Esophagus squamous epithelium (tissue), 4 donors: Measurements from ENCODE around the gene MPEG1.

Experiments
- POLR2A ChIP-seq, 4 donors: fragments of 450-650 bp; IDR thresholded peaks; one replicate each; pipeline ENCODE4 v1.6.1; 2017; ENCODE audit warnings: antibody characterized with exemption in 4 of 4, mild to moderate bottlenecking in 4 of 4, moderate library complexity in 3 of 4
- TF ChIP-seq, protein P1 (sequence below), 6 experiments: fragments of 450-650 bp in 4 of 6; fragments of 200-600 bp in 2 of 6; sonication (generic) in 2 of 6; IDR thresholded peaks; one replicate each; pipeline ENCODE4 v1.5.1; 2016 to 2019; ENCODE audit warnings: antibody characterized with exemption in 6 of 6, mild to moderate bottlenecking in 4 of 6, moderate library complexity in 4 of 6

DNA sequence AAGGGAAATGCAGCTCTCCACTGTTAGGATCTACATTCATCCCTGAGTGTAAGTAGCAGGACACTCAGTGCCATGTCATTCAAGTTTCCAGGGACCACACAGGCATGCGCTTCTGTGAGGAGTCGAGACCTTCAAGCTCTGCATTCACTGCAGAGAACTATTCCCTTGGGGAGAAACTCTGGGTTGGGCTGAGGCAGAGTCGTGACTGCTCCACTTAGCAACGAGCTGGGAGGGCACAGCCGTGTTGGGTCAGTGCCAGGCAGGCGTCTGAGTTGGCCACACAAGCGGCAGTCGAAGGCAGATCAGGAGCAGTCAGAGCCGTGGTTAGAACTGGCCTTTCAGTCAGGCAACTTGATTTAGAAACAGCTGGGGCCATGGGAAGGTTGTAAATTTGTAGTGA, 14.7 kb downstream of the MPEG1 start:
- TF ChIP-seq, protein P1, sequence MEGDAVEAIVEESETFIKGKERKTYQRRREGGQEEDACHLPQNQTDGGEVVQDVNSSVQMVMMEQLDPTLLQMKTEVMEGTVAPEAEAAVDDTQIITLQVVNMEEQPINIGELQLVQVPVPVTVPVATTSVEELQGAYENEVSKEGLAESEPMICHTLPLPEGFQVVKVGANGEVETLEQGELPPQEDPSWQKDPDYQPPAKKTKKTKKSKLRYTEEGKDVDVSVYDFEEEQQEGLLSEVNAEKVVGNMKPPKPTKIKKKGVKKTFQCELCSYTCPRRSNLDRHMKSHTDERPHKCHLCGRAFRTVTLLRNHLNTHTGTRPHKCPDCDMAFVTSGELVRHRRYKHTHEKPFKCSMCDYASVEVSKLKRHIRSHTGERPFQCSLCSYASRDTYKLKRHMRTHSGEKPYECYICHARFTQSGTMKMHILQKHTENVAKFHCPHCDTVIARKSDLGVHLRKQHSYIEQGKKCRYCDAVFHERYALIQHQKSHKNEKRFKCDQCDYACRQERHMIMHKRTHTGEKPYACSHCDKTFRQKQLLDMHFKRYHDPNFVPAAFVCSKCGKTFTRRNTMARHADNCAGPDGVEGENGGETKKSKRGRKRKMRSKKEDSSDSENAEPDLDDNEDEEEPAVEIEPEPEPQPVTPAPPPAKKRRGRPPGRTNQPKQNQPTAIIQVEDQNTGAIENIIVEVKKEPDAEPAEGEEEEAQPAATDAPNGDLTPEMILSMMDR (IDR thresholded peaks at IDR 0.05): no peak
- TF ChIP-seq POLR2A (IDR thresholded peaks at IDR 0.05): no peak
